ENCODE results near the gene CCT6B. TPM values are rescaled to one million over a fixed set of nuclear protein-coding genes. Genes with fewer than 3 reads are reported as not detected.

Gene CCT6B
- total and polyA plus RNA-seq, 2 of the 13 experiments (the other 11 are each of a cell fraction or from before 2014, with no cell fraction given), result 0.41 to 1.4 TPM

- H3K79me2 ChIP-seq (ENCODE audit: insufficient read depth, low read length), result no peaks in the 10 kb centered on the region
- ATAC-seq (no peak), DNase-seq (ENCODE audit: low spot score) (no peak), FAIRE-seq (no peak)
- H3K27ac ChIP-seq (ENCODE audit: extremely low read length, insufficient read depth, low read length), result no peak overlapping the region
- no peak overlapping the region for H3K9ac ChIP-seq (ENCODE audit: insufficient read depth, low read depth, low read length)
- intact Hi-C loops (cut with micrococcal nuclease; ENCODE audit: unreplicated experiment) (no loop called here), in situ Hi-C loops (cut with HindIII; ENCODE audit: extremely low pct_ligation_motif_present, low pct_unique_long_range_greater_than_20kb) (loop anchor here (5.0 kb wide), 1 partner anchor 125 kb away; the partner anchor contains the start of gene FNDC8)
- no peak overlapping the region for H3K4me2 ChIP-seq (ENCODE audit: low read depth, low read length)
- 95% methylated on average over 11 of the region's 11 CpGs for WGBS (ENCODE audit: low lambda C conversion rate)
- ChIA-PET CTCF (ENCODE audit: low intra/inter-chr PET ratio, low total read pairs) (interaction anchor here (2.6 to 5.0 kb wide), 2 partner anchors 92 to 122 kb away, joined by 21 to 46 read pairs; partner anchors contain the start of gene RAD51D), POLR2A (interaction anchor here (1.0 kb wide), 1 partner anchor 123 kb away, joined by 3 read pairs; the partner anchor contains the start of gene RAD51D)
- H3K4me3 ChIP-seq (replicated peaks in 1 of 3; ENCODE audit: insufficient read depth in 1 of 3, low read depth in 2 of 3, low read length in 3 of 3), result no peak overlapping the region
- no peaks in the 10 kb centered on the region for H4K20me1 ChIP-seq (ENCODE audit: insufficient read depth, low read length)
- no peaks in the 10 kb centered on the region for H3K9me3 ChIP-seq (ENCODE audit: low read length)
- no TSS peak for BruUV-seq (replicated peaks)
- no peaks in the 10 kb centered on the region for H3K4me1 ChIP-seq (ENCODE audit: insufficient read depth, low read length)
- H3K27me3 ChIP-seq (ENCODE audit: control insufficient read depth in 1 of 2, insufficient read depth in 2 of 2, low read length in 2 of 2), result no peaks in the 10 kb centered on the region
- no peak overlapping the region for H2AFZ ChIP-seq (ENCODE audit: low read length)
- peaks cover 19 to 83% of the 10 kb centered on the region in 2 experiments for H3K36me3 ChIP-seq (replicated peaks in 1 of 2; ENCODE audit: control insufficient read depth in 1 of 2, insufficient read depth in 2 of 2, low read length in 2 of 2)
- TF ChIP-seq RNF219 (CRISPR knock-in tag; IDR thresholded peaks at IDR 0.05) (no peak), SMAD9 (CRISPR knock-in tag; IDR thresholded peaks at IDR 0.05) (no peak), KLF12 (CRISPR knock-in tag; IDR thresholded peaks at IDR 0.05; ENCODE audit: borderline replicate concordance) (no peak), ETS1 (CRISPR knock-in tag; IDR thresholded peaks at IDR 0.05) (no peak), SIN3B (IDR thresholded peaks at IDR 0.05; ENCODE audit: low read length) (no peak), ZNF383 (CRISPR knock-in tag; IDR thresholded peaks at IDR 0.05; ENCODE audit: borderline replicate concordance) (no peak), TCF12 (IDR thresholded peaks at IDR 0.05) (no peak), TCF12 (CRISPR knock-in tag; IDR thresholded peaks at IDR 0.05) (no peak), MTERF4 (CRISPR knock-in tag; IDR thresholded peaks at IDR 0.05) (no peak), ZBTB7A (CRISPR knock-in tag; IDR thresholded peaks at IDR 0.05) (no peak), BRD4 (CRISPR knock-in tag; IDR thresholded peaks at IDR 0.05) (no peak), SKIL (CRISPR knock-in tag; IDR thresholded peaks at IDR 0.05; ENCODE audit: borderline replicate concordance) (no peak), KLF15 (CRISPR knock-in tag; IDR thresholded peaks at IDR 0.05; ENCODE audit: borderline replicate concordance) (no peak), NFRKB (IDR thresholded peaks at IDR 0.05) (no peak), MAFK (conservative IDR thresholded peaks at IDR 0.05 in 1 of 2, IDR thresholded peaks at IDR 0.05 in 1 of 2; ENCODE audit: low read length in 2 of 2) (no peak)
Measured at GRCh38 chr17:34997355-34997862, 36.1 kb upstream of the CCT6B start.
